Thyroid gland (tissue), 4 donors: ENCODE results near the gene MAPK1. TPM values are rescaled to one million over a fixed set of nuclear protein-coding genes. Genes with fewer than 3 reads are reported as not detected.

ENCODE experiments used
- DNase-seq, 2 donors: peaks; one replicate each; pipeline ENCODE4 v3.0.0-alpha.2; 2019
- H3K27ac ChIP-seq, 3 donors: fragments of 200-600 bp; sonication (generic); 1 replicate in 2 of 3; 2 replicates in 1 of 3; pipeline ENCODE4 v1.5.1; 2016 to 2019; ENCODE audit warnings: mild to moderate bottlenecking in 1 of 3, moderate library complexity in 1 of 3
- H3K27me3 ChIP-seq: fragments of 200-600 bp; sonication (generic); one replicate; pipeline ENCODE4 v1.5.1; 2019
- H3K36me3 ChIP-seq, 2 donors: fragments of 200-600 bp; sonication (generic); one replicate each; pipeline ENCODE4 v1.5.1; 2016 to 2019
- H3K4me1 ChIP-seq, 2 donors: fragments of 200-600 bp; sonication (generic); one replicate each; pipeline ENCODE4 v1.5.1; 2017 to 2019
- H3K4me3 ChIP-seq, 3 donors: fragments of 200-600 bp; sonication (generic); replicated peaks in 1 of 3; 1 replicate in 2 of 3; 2 replicates in 1 of 3; pipeline ENCODE4 v1.5.1; 2016; ENCODE audit warnings: mild to moderate bottlenecking in 1 of 3
- H3K9me3 ChIP-seq: fragments of 200-600 bp; sonication (generic); one replicate; pipeline ENCODE4 v1.5.1; 2017
- CTCF ChIP-seq, 6 experiments: fragments of 200-600 bp in 3 of 6; fragments of 450-650 bp in 3 of 6; sonication (generic) in 3 of 6; IDR thresholded peaks; one replicate each; pipeline ENCODE4 v1.5.1; 2016 to 2019; ENCODE audit warnings: antibody characterized with exemption in 6 of 6, mild to moderate bottlenecking in 2 of 6, inconsistent platforms in 1 of 6, moderate library complexity in 1 of 6
- POLR2A ChIP-seq, 2 donors: fragments of 450-650 bp; IDR thresholded peaks; one replicate each; pipeline ENCODE4 v1.6.1; 2017; ENCODE audit warnings: antibody characterized with exemption in 2 of 2, mild to moderate bottlenecking in 2 of 2, moderate library complexity in 1 of 2
- WGBS, 2 donors: methylation state at CpG; one replicate each; pipeline ENCODE4 v1.1.5; 2017; 5-methylcytosine and 5-hydroxymethylcytosine counted together
- intact Hi-C: fragments of 100-400 bp; cut with DNase I; formaldehyde crosslinking; loops from one replicate; pipeline ENCODE4 v1.15.1; 2023
- total RNA-seq, 4 donors: library from RNA; depleted of rRNA; stranded (reverse); fragments of >200 nt; gene quantifications; one replicate each; pipeline ENCODE4 v1.2.3, GENCODE V29; 2016

The MAPK1 gene
- total RNA-seq, 4 donors from 2014 or later = 83.1 to 145 (median 97.9) TPM

- 87 to 88% methylated on average over 9 of the region's 9 CpGs for WGBS, 2 donors
- no peaks in the 10 kb centered on the region for H3K27me3 ChIP-seq
- no peak overlapping the region for H3K4me3 ChIP-seq
- H3K36me3 ChIP-seq = no peaks in the 10 kb centered on the region
- H3K4me1 ChIP-seq = peaks cover 6 to 8% of the 10 kb centered on the region in 2 donors
- no peak for DNase-seq
- H3K9me3 ChIP-seq = no peaks in the 10 kb centered on the region
- TF ChIP-seq POLR2A (IDR thresholded peaks at IDR 0.05) (no peak), CTCF (IDR thresholded peaks at IDR 0.05) (no peak)
- intact Hi-C loops = loop anchor here (5.0 to 10.0 kb wide), 2 partner anchors 128 to 200 kb away; partner anchors contain the start of gene MAPK1
- H3K27ac ChIP-seq = no peak overlapping the region
Measured at GRCh38 chr22:21736948-21737347, 130.5 kb downstream of the MAPK1 start.

- H3K4me1 ChIP-seq = peaks cover 6 to 8% of the 10 kb centered on the region in 2 donors
- DNase-seq = no peak
- H3K27me3 ChIP-seq = no peaks in the 10 kb centered on the region
- no peaks in the 10 kb centered on the region for H3K9me3 ChIP-seq
- H3K36me3 ChIP-seq = no peaks in the 10 kb centered on the region
- peak overlapping the region in 1 of 3 donors; percentile 59 for H3K4me3 ChIP-seq
- WGBS, 2 donors = 28 to 32% methylated on average over 8 to 12 of the region's 65 CpGs
- peak overlapping the region in 1 of 3 donors; percentile 17 for H3K27ac ChIP-seq
- intact Hi-C loops = loop anchor here (5.0 to 10.0 kb wide), 2 partner anchors 129 to 201 kb away; partner anchors contain the start of gene MAPK1
- TF ChIP-seq CTCF (IDR thresholded peaks at IDR 0.05) (no peak), POLR2A (IDR thresholded peaks at IDR 0.05) (no peak)
Measured at GRCh38 chr22:21736084-21736642, 131.3 kb downstream of the MAPK1 start.

GRCh38 chr22:21735200-21736083, 132.0 kb downstream of the MAPK1 start, which contains the start of gene YPEL1:
TSS of gene YPEL1 (minus strand) at chr22:21735794. CDS start at chr22:21710744, 25,050 bp downstream.
- H3K9me3 ChIP-seq = no peaks in the 10 kb centered on the region
- peak within 1 kb of the TSS in 2 of 3 donors; percentile 38 to 52 for H3K27ac ChIP-seq
- TF ChIP-seq CTCF (IDR thresholded peaks at IDR 0.05) (peak in 1 of 6 experiments; percentile 10), POLR2A (IDR thresholded peaks at IDR 0.05) (peak; percentile 58 to 99)
- WGBS, 2 donors = 0 to 2% methylated on average over 17 to 23 of the region's 102 CpGs
- peak within 1 kb of the TSS; percentile 12 to 59 (median 28) for H3K4me3 ChIP-seq
- H3K4me1 ChIP-seq = peaks cover 6 to 8% of the 10 kb centered on the region in 2 donors
- H3K27me3 ChIP-seq = no peaks in the 10 kb centered on the region
- intact Hi-C loops = loop anchor here (5.0 to 10.0 kb wide), 2 partner anchors 129 to 202 kb away; partner anchors contain the start of gene MAPK1
- DNase-seq = peak; percentile 97 to 98
- no peaks in the 10 kb centered on the region for H3K36me3 ChIP-seq

- TF ChIP-seq CTCF (IDR thresholded peaks at IDR 0.05) (no peak), POLR2A (IDR thresholded peaks at IDR 0.05) (no peak)
- H3K27ac ChIP-seq = peak overlapping the region in 2 of 3 donors; percentile 38 to 52
- H3K36me3 ChIP-seq = no peaks in the 10 kb centered on the region
- H3K4me1 ChIP-seq = peaks cover 6 to 8% of the 10 kb centered on the region in 2 donors
- no peak for DNase-seq
- 20% methylated on average over 8 of the region's 8 CpGs for WGBS, 2 donors
- no peaks in the 10 kb centered on the region for H3K27me3 ChIP-seq
- H3K9me3 ChIP-seq = no peaks in the 10 kb centered on the region
- H3K4me3 ChIP-seq = peak overlapping the region; percentile 12 to 55 (median 28)
- intact Hi-C loops = loop anchor here (5.0 to 10.0 kb wide), 2 partner anchors 130 to 203 kb away; partner anchors contain the start of gene MAPK1
Measured at GRCh38 chr22:21734540-21735199, 132.8 kb downstream of the MAPK1 start.
